Keratinocyte (primary cell): ENCODE results near the gene AFTPH.

ENCODE experiments used
- CTCF ChIP-seq, 3 experiments: IDR thresholded peaks in 1 of 3; conservative IDR thresholded peaks in 1 of 3; optimal IDR thresholded peaks in 1 of 3; 2 replicates in 2 of 3; 3 replicates in 1 of 3; pipeline versions ENCODE3 to v1.5.1; 2011; ENCODE audit warnings: low read length in 3 of 3, mild to moderate bottlenecking in 3 of 3, moderate library complexity in 2 of 3, control low read depth in 1 of 3, inconsistent platforms in 1 of 3; ENCODE audit not compliant: insufficient read depth in 2 of 3; ENCODE audit errors: extremely low read depth in 1 of 3
- EZH2 ChIP-seq: IDR thresholded peaks from one replicate; pipeline ENCODE4 v1.6.1; 2012; ENCODE audit warnings: inconsistent platforms, mild to moderate bottlenecking, low read length, moderate library complexity

GRCh38 chr2:64506686-64507085 lies 17.4 kb upstream of the AFTPH start:
- TF ChIP-seq CTCF (optimal IDR thresholded peaks at IDR 0.05 in 1 of 3, IDR thresholded peaks at IDR 0.05 in 1 of 3, conservative IDR thresholded peaks at IDR 0.05 in 1 of 3; ENCODE audit: extremely low read depth in 1 of 3, insufficient read depth in 2 of 3, low read length in 3 of 3) (no peak), EZH2 (no peak)
